GM21723 (cell line): ENCODE data around the gene BPHL.
A peak's percentile ranks its signal among the peaks of the same experiment; 100 is the strongest.
"Not testable (repeated sequence)": the region's sequence is repeated elsewhere in the genome, so short reads cannot be mapped to it uniquely, and the experiment has no call there.

ENCODE experiments used
- ATAC-seq: cut with Tn5 transposase; IDR thresholded peaks from one replicate; pipeline ENCODE4 v1.9.1; 2021; ENCODE audit warnings: mild to moderate bottlenecking, moderate library complexity; ENCODE audit not compliant: unreplicated experiment

The BPHL gene

GRCh38 chr6:3118353-3119039, at the start of gene BPHL:
TSS of gene BPHL (plus strand) at chr6:3118711. CDS start at chr6:3118741, 30 bp downstream.
- peak; percentile 94 for ATAC-seq

- ATAC-seq, result no peak
These were observed 46.9 kb upstream of the BPHL start for GRCh38 chr6:3071568-3071967.

GRCh38 chr6:3072798-3073197, 45.7 kb upstream of the BPHL start:
- ATAC-seq, result no peak

- no peak for ATAC-seq
These were observed 45.1 kb upstream of the BPHL start for GRCh38 chr6:3073382-3073781.

- no peak for ATAC-seq
These were observed 42.8 kb upstream of the BPHL start for GRCh38 chr6:3075772-3076113.

- ATAC-seq, result no peak
These were observed 42.2 kb upstream of the BPHL start for GRCh38 chr6:3076320-3076719.

- no peak for ATAC-seq
These were observed 41.1 kb upstream of the BPHL start for GRCh38 chr6:3077430-3077829.

- ATAC-seq, result not testable (repeated sequence)
These were observed 39.6 kb upstream of the BPHL start for GRCh38 chr6:3078952-3079351.

- no peak for ATAC-seq
These were observed 38.8 kb upstream of the BPHL start for GRCh38 chr6:3079682-3080081.

- no peak for ATAC-seq
These were observed 36.6 kb upstream of the BPHL start for GRCh38 chr6:3081960-3082359.

- ATAC-seq, result no peak
These were observed 33.4 kb upstream of the BPHL start for GRCh38 chr6:3085074-3085473.

- ATAC-seq, result no peak
These were observed 32.1 kb upstream of the BPHL start for GRCh38 chr6:3086282-3086946.

GRCh38 chr6:3088446-3088845, 30.1 kb upstream of the BPHL start:
- no peak for ATAC-seq

GRCh38 chr6:3088968-3089367, 29.5 kb upstream of the BPHL start:
- no peak for ATAC-seq

- ATAC-seq, result no peak
These were observed 28.5 kb upstream of the BPHL start for GRCh38 chr6:3090013-3090412.

- no peak for ATAC-seq
These were observed 23.7 kb upstream of the BPHL start for GRCh38 chr6:3094815-3095214.

- no peak for ATAC-seq
These were observed 15.6 kb upstream of the BPHL start for GRCh38 chr6:3102875-3103274.

- no peak for ATAC-seq
These were observed 9.6 kb upstream of the BPHL start for GRCh38 chr6:3108746-3109414.

- no peak for ATAC-seq
These were observed 8.8 kb upstream of the BPHL start for GRCh38 chr6:3109761-3110160.

GRCh38 chr6:3114377-3114776, 4.1 kb upstream of the BPHL start:
- no peak for ATAC-seq

GRCh38 chr6:3117912-3118352, 579 bp upstream of the BPHL start:
- no peak for ATAC-seq

GRCh38 chr6:3119040-3119723, 671 bp downstream of the BPHL start:
- ATAC-seq, result peak; percentile 33
